ENCODE data around the gene CTDP1.

Gene CTDP1

GRCh38 chr18:79796531-79797405 lies 117.2 kb downstream of the CTDP1 start:
- DNase-seq (ENCODE audit: low spot score): no peak

DNA sequence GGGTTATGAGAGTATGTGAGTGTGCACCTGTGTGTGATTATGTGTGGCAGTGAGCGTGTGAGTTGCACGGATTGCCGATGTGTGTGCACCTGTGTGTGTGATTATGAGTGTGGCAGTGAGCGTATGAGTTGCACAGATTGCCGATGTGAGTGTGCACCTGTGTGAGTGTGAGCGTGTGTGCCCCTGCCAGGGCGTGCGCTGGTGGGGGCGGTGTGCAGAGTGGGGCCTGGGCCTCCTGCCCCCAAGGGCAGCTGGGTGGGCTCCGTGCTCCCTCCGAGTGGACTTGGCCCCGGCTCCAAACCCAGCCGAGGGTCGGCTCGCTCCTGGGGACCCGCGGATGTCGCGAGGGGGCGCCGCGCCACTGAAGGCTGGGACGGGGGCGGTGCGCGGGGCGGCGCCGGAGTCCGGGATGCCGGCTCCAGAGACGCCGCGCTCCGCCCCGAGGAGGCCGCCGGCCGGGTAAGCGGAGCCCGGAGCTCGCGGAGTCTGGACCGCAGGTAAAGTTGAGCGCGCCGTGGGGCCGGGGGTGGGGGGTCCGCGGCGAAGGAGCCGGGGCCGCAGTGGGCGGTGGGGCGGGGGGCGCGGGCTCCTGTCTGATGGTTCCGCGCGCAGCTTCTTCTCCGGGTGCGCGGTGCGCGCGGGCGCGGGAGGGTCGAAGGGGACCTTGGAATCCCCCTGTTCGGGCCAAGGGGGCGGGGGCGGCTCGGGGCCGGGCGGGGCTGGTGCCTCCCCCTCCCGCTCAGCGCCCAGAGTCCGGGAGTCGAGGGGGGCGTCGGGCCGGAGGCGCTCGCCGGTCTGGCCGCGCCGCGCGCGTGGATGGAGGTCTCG lies 118.1 kb downstream of the CTDP1 start, which contains the start of gene KCNG2:
KCNG2 (plus strand) TSS at position 421 of the 828 bp plus-strand sequence. CDS start 65,730 bp downstream, outside the sequence.
- no peak for DNase-seq (ENCODE audit: low spot score)

- DNase-seq (ENCODE audit: low spot score): no peak
Observed at GRCh38 chr18:79798346-79798998, 118.9 kb downstream of the CTDP1 start.

GRCh38 chr18:79798999-79799370 lies 119.4 kb downstream of the CTDP1 start:
- DNase-seq (ENCODE audit: low spot score): no peak

DNA sequence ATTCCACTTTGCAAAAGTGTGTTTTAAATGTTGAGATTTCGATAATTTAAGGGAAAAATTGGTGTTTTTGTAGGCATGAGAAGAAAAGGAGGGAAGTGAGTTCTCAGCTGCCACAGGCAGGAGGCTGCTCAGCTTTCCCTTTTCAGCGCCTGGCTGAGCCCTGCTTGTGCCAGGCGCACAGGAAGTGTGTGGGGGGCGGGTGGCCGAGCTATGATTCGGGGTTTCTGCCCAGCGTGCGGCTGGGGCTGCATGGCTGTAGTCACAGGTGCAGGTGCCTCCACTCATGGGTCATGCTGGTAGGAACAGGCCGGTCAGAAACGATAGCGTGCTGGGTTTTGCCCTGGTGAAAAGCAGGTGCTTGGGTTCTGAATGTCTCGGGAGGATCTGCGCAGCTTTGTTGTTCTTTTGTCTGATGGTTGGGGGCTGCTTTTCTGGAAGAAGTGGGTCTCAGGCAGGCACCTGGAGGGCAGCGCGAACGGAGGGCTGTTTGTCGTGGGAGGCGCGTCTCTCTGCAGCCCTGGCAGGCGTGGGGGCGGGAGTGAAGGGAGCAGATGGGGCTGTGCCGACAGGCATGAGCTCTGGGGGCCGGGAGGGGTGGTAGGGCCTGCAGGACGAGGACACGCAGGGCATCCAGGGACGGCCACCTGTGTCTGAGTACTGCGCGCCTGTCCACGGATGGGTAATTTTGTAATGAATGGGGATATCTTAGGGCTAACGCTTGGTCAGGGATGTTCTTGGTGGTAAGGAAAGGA lies 120.2 kb downstream of the CTDP1 start:
- DNase-seq (ENCODE audit: low spot score): no peak

GRCh38 chr18:79800371-79801180 lies 121.0 kb downstream of the CTDP1 start:
- no peak for DNase-seq (ENCODE audit: low spot score)

DNA sequence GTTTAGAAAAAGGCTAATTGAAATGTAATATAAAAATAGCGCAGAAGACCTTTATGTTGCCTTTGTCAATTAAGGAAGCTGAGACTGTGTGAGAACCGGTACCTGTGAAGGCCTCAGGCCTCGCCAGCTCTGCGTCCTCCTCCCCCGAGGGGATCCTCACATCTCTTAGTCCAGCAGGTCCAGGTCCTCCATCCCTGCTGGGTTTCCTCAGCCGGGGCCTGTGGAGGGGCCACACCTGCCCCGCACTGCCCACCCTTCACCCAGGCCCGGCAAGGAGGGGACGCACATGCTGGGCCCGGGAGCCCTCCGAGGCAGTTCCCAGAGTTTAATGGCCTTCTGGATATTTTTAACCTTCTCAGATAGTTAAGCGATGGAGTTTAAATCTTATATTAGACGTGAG lies 121.6 kb downstream of the CTDP1 start:
- no peak for DNase-seq (ENCODE audit: low spot score)

DNA sequence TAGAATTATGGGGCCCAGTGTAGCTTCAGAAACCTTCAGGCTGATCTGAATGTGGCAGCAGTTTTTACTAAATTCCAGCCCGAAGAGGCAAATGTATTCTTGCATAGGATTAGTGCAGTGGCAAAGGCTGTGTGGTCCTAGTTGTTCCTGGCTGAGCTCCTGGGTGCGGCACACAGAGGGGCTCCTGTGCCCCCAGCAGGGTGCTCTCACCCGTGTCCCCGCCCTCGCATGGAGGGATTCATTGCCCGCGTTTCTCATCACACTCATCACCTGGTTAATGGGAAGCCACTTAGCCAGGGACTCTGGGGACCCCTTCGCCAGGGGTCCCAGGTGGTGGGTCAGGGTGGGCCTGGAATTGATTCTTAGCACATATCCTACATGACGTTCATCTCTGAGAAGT lies 122.0 kb downstream of the CTDP1 start:
- DNase-seq (ENCODE audit: low spot score): no peak

- no peak for DNase-seq (ENCODE audit: low spot score)
Observed at GRCh38 chr18:79802298-79802697, 122.7 kb downstream of the CTDP1 start.

DNA sequence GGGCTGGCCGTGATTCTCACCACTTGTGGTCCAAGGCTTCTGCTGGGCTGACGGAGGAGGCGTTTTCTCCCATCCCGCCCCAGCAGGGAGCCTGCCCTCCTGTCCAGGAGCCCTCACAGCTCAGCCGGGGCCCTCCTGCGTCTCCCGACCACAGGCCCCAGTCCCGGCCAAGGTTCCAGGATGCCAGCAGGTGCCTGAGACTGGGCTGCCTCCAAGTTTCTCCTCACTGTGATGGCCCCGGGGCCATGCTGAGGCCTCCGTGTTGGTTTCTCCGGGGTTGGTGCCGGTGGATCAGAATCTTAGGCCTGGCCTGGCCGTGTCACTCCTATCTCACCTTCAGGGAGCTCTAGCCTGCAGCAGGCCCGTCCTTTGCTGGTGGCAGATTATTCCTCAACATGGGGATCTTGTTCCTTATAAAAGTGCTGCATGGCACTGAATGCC lies 124.0 kb downstream of the CTDP1 start:
- DNase-seq (ENCODE audit: low spot score): no peak
